HG02588 (cell line): ENCODE measurements around the gene NXNL1.
"Not testable (repeated sequence)": the region's sequence is repeated elsewhere in the genome, so short reads cannot be mapped to it uniquely, and the experiment has no call there.

Experiments
- ATAC-seq: cut with Tn5 transposase; IDR thresholded peaks from one replicate; pipeline ENCODE4 v1.9.1; 2021; ENCODE audit warnings: mild to moderate bottlenecking, moderate library complexity; ENCODE audit not compliant: unreplicated experiment

The NXNL1 gene, protein sequence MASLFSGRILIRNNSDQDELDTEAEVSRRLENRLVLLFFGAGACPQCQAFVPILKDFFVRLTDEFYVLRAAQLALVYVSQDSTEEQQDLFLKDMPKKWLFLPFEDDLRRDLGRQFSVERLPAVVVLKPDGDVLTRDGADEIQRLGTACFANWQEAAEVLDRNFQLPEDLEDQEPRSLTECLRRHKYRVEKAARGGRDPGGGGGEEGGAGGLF

DNA sequence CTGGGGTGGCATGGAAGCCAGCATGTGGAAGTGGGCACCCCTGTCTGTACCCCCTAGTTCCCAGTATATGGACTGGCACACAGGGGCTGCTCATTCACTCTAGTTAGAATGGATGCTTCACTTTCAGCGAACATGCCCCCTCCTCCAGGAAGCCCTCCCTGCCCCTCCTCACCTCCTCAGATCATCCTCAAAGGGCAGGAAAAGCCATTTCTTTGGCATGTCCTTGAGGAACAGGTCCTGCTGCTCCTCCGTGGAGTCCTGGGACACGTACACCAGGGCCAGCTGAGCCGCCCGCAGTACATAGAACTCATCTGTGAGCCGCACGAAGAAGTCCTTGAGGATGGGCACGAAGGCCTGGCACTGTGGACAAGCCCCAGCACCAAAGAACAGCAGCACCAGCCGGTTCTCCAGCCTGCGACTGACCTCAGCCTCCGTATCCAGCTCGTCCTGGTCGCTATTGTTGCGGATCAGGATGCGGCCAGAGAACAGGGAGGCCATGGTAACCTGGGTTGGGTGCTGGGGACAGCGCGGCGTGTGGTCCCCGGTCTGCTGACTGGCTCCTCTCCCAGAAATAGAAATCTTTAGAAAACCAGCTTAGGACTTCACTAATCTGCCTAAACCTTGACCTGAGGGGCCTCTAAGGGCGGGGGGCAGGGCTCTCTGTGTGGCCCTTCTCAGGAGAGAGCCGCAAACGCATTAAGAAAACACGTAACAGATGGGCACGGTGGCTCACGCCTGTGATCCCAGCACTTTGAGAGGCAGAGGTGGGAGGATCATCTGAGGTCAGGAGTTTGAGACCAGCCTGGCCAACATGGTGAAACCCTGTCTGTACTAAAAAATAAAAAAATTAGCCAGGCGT is at the start of gene NXNL1:
Gene NXNL1 (minus strand): TSS at position 555 of the 859 bp plus-strand sequence. CDS start 57 bp downstream, at position 498.
- no peak for ATAC-seq

DNA sequence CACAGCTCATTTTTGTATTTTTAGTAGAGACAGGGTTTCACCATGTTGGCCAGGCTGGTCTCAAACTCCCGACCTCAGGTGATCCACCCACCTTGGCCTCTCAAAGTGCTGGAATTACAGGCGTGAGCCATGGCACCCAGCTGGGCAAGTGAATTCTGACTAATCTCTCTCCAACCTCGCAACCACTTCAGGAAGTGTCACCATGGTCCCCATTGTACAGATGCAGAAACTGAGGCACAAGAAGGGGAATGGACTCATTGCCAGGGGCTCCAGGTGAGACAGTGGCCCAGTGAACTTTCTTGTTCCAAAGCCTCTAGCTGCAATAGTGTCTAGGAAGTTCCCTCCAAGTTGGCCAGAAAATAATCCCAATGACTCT is 47.8 kb upstream of the NXNL1 start:
- ATAC-seq = not testable (repeated sequence)

GRCh38 chr19:17506745-17507144 is 46.0 kb upstream of the NXNL1 start:
- ATAC-seq = no peak

GRCh38 chr19:17505223-17505622 is 44.5 kb upstream of the NXNL1 start:
- no peak for ATAC-seq

- ATAC-seq = no peak
These were observed 43.7 kb upstream of the NXNL1 start for GRCh38 chr19:17504456-17504855.

- ATAC-seq = no peak
These were observed 43.3 kb upstream of the NXNL1 start for GRCh38 chr19:17504030-17504429.

- ATAC-seq = no peak
These were observed 42.5 kb upstream of the NXNL1 start for GRCh38 chr19:17503240-17503639.

GRCh38 chr19:17500447-17501198 is 39.9 kb upstream of the NXNL1 start:
- no peak for ATAC-seq

GRCh38 chr19:17499648-17500446 is 39.1 kb upstream of the NXNL1 start:
- no peak for ATAC-seq

- not testable (repeated sequence) for ATAC-seq
These were observed 38.3 kb upstream of the NXNL1 start for GRCh38 chr19:17499025-17499424.

DNA sequence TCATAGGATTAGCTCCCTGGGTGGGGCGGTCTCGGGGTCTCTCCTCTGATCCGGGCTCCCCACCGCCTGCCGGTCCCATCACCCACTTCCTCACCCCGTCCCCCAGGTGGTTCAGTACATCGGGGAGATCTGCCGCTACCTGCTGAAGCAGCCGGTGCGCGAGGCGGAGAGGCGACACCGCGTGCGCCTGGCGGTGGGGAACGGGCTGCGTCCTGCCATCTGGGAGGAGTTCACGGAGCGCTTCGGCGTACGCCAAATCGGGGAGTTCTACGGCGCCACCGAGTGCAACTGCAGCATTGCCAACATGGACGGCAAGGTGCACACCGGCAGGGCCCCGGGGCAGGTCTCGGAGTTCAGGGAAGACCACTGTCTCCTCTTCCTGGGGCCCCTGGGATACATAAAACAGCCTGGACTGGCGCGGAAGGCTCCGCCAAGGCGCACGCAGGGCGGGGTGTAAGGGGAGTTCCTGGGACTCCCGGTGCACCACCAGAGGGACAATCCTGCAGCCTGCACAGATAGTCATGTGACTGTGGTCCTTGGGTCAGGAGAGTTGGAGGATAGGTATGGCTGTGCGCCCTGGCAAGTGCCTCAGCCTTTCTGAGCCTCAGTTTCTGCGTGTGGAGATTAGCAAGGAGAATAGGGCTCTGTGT is 36.5 kb upstream of the NXNL1 start:
- ATAC-seq = no peak

DNA sequence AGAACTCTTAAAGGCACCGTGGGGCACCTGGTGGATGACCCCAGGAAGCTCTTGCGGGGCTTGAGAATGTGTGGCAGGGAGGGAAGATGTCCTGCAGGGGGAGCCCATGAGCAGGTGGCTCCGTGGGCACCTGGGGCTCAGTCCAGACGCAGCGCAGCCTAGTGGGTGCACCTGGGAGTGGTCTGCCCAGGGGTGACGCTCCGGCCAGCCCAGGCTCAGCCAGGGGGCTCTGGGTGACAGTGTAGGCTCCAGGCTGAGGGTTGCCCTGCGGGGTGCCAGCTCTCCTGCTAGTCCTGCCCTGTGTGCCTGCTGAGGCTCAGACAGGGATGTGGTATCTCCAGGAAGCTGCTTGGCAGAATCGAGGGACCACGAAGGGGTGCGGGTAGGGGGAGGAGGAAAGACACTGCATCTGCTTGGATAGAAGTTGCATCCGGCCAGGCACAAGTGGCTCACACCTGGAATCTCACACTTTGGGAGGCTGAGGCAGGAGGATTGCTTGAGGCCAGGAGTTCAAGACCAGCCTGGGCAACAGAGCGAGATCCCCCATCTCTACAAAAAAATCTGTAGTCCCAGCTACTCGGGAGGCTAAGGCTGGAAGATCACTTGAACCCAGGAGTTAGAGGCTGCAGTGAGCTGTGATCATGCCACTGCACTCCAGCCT is 35.7 kb upstream of the NXNL1 start:
- ATAC-seq = peak; percentile 54

DNA sequence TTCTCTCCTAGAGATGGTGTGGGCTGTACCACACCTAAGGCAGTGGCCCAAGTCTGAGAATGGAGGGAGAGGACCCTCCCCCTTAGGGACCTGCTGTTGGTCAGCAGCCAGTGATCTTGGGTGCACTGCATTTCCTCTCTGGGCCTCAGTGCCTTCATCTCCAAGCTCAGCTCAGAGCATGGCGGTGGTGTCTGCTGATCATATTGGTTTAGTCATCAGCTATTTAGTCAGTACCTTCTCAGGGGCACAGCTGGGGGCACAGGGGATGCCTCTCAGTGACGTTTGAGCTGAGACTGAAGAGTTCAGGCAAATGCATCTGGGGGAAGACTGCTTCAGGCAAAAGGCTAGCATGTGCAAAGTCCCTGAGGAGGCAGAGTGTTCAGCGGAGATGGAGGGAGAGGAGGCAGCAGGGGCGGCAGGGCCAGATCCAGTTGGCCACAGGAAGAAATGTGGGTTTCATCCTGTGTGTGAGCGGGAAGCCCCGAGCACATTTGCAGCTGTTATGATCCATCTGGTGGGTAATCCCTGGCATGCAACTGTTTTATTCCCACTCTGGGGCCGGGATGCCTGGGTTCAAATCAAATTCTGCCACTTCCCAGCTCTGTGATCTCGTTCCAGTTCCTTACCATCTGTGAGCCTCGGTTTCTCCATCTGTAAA is 35.0 kb upstream of the NXNL1 start:
- ATAC-seq = no peak

- no peak for ATAC-seq
These were observed 30.6 kb upstream of the NXNL1 start for GRCh38 chr19:17491287-17491686.

- ATAC-seq = no peak
These were observed 29.7 kb upstream of the NXNL1 start for GRCh38 chr19:17490411-17490810.

- ATAC-seq = no peak
These were observed 28.8 kb upstream of the NXNL1 start for GRCh38 chr19:17489392-17490030.

DNA sequence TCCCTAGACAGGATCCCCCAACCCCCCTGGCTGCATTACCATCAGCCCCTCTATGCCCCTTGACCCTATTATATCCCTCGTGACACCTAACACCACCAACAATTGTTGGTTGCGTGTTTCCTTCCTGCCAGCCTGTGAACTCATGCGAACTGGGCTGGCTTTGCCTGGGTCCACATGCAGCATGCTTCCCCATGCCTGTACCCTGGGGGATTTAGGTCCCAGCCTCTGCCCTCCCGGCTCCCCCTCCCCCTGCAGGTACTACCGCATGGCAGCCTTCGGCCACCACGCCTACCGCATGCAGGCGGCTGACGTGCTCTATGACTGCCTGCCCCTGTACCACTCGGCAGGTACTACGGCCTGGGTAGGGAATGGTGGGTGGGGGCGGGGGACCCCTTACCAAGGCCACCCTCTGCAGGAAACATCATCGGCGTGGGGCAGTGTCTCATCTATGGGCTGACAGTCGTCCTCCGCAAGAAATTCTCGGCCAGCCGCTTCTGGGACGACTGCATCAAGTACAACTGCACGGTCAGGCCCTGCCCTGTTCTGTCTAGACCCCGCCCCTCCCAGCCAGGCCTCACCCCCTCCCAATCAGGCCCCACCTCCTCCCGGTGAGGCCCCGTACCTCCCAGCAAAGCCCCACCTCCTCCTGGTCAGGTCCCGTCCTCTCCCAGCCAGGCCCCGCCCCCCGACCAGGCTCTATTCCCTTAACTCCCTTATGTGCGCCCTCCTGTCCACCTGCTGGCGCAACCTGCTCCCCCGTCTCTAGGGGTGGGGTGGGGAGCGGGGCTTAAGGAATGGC is 28.1 kb upstream of the NXNL1 start:
- ATAC-seq = no peak
